GM12878 (cell line): ENCODE data around the gene TOMM34. TPM values are rescaled to one million over a fixed set of nuclear protein-coding genes. Genes with fewer than 3 reads are reported as not detected.

Source experiments
- ATAC-seq: fragments of 200-7000 bp; cut with Tn5 transposase; 3 replicates; pipeline ENCODE4 v1.9.1; 2020; ENCODE audit warnings: mild to moderate bottlenecking, moderate library complexity
- BruUV-seq: library from RNA; stranded (reverse); fragments of 400-500 nt; replicated peaks from 2 replicates; lab custom pipeline; 2021; lab: Mats Ljungman, UMichigan
- CTCF ChIA-PET: fragments of 300-600 bp; sonication (Branson Sonifier 250); formaldehyde crosslinking; extraction: SDS; loops from one replicate; lab custom pipeline; 2021; ENCODE audit warnings: inconsistent platforms; lab: Yijun Ruan, JAX
- POLR2A ChIA-PET: fragments of 350-600 bp; formaldehyde crosslinking; extraction: SDS; loops from one replicate; lab custom pipeline; 2021; ENCODE audit warnings: inconsistent platforms; lab: Charles Lee
- RAD21 ChIA-PET: fragments of 300-600 bp; sonication (Branson Sonifier 250); formaldehyde crosslinking; loops from one replicate; lab custom pipeline; 2023; ENCODE audit warnings: antibody characterized with exemption; ENCODE audit not compliant: unreplicated experiment; lab: Charles Lee
- SMC1A ChIA-PET: fragments of 300-600 bp; sonication (Branson Sonifier 250); formaldehyde crosslinking; loops from one replicate; lab custom pipeline; 2023; ENCODE audit not compliant: unreplicated experiment, uncharacterized antibody; lab: Charles Lee
- DNase-seq: peaks from one replicate; pipeline ENCODE4 v3.0.0-alpha.2; 2011; ENCODE audit warnings: low read depth, low spot score
- FAIRE-seq: peaks from 3 replicates; lab custom pipeline; 2011; peaks lifted over from hg19 to GRCh38; lab: Jason Lieb, UNC
- H2AFZ ChIP-seq: 2 replicates; pipeline ENCODE4 v1.6.0; 2011; ENCODE audit warnings: low read depth, low read length, control low read depth; ENCODE audit not compliant: control insufficient read depth
- H3K27ac ChIP-seq: 2 replicates; pipeline ENCODE4 v1.5.1; 2011; ENCODE audit warnings: control low read depth; ENCODE audit not compliant: control insufficient read depth, insufficient read depth
- H3K27me3 ChIP-seq, 2 experiments: replicated peaks in 1 of 2; 2 replicates each; pipeline versions ENCODE4 v1.6.0 to v1.6.1; 2011; ENCODE audit warnings: low read length in 1 of 2; ENCODE audit not compliant: control insufficient read depth in 2 of 2, insufficient read depth in 2 of 2
- H3K36me3 ChIP-seq, 2 experiments: 2 replicates each; pipeline ENCODE4 v1.5.1; 2011; ENCODE audit warnings: low read length in 1 of 2; ENCODE audit not compliant: control insufficient read depth in 2 of 2, insufficient read depth in 2 of 2
- H3K4me1 ChIP-seq: 2 replicates; pipeline ENCODE4 v1.6.1; 2011; ENCODE audit warnings: mild to moderate bottlenecking, low read length, moderate library complexity, mixed read lengths; ENCODE audit not compliant: control insufficient read depth, insufficient read depth
- H3K4me2 ChIP-seq: 2 replicates; pipeline ENCODE4 v1.6.0; 2011; ENCODE audit warnings: control low read depth; ENCODE audit not compliant: control insufficient read depth, insufficient read depth
- H3K4me3 ChIP-seq: fragments of 200-600 bp; sonication (generic); 2 replicates; pipeline ENCODE4 v1.5.1; 2016
- H3K79me2 ChIP-seq: 2 replicates; pipeline ENCODE4 v1.6.0; 2011; ENCODE audit warnings: low read length; ENCODE audit not compliant: control insufficient read depth, insufficient read depth
- H3K9ac ChIP-seq: 2 replicates; pipeline ENCODE4 v1.8.0; 2011; ENCODE audit warnings: low read length, control low read depth, mixed read lengths; ENCODE audit not compliant: control insufficient read depth, insufficient read depth
- H3K9me3 ChIP-seq: replicated peaks from 3 replicates; pipeline ENCODE4 v1.5.1; 2011; ENCODE audit warnings: mild to moderate bottlenecking, low read length; ENCODE audit not compliant: control insufficient read depth, insufficient read depth
- H4K20me1 ChIP-seq: 2 replicates; pipeline ENCODE4 v1.6.0; 2011; ENCODE audit not compliant: control insufficient read depth, insufficient read depth
- BRCA1 ChIP-seq: IDR thresholded peaks from 2 replicates; pipeline ENCODE4 v1.6.1; 2011; ENCODE audit warnings: low read depth, low read length, improper control_type of control experiment
- IKZF2 ChIP-seq, 2 experiments: fragments of 450-650 bp; IDR thresholded peaks; 2 replicates each; pipeline ENCODE4 v1.6.1; 2017; ENCODE audit warnings: mild to moderate bottlenecking in 2 of 2, moderate library complexity in 2 of 2
- STAT3 ChIP-seq: IDR thresholded peaks from 2 replicates; pipeline ENCODE4 v1.6.1; 2011; ENCODE audit warnings: low read depth, low read length, improper control_type of control experiment
- TCF7 ChIP-seq: IDR thresholded peaks from 2 replicates; pipeline ENCODE4 v1.6.1; 2014; ENCODE audit warnings: antibody characterized with exemption, borderline replicate concordance
- ZBED1 ChIP-seq: IDR thresholded peaks from 2 replicates; pipeline ENCODE4 v1.6.1; 2016; ENCODE audit warnings: borderline replicate concordance
- WGBS: methylation state at CpG from one replicate; pipeline ENCODE4 v1.1.6; 2016; ENCODE audit warnings: low lambda C conversion rate; ENCODE audit not compliant: insufficient replicate concordance, insufficient coverage; ENCODE audit errors: missing lambda C conversion rate; 5-methylcytosine and 5-hydroxymethylcytosine counted together
- in situ Hi-C: fragments of 300-500 bp; cut with MboI; formaldehyde crosslinking; loops from 9 replicates; pipeline ENCODE4 v1.14.3; 2018; ENCODE audit warnings: mixed read lengths
- intact Hi-C: fragments of 100-400 bp; cut with micrococcal nuclease; formaldehyde crosslinking; loops from one replicate; pipeline ENCODE4 v1.14.2; 2022; ENCODE audit not compliant: unreplicated experiment
- polyA plus RNA-seq, 11 experiments: library from polyadenylated mRNA; depleted of rRNA in 4 of 11; unstranded in 6 of 11; stranded (reverse) in 5 of 11; fragments of >200 nt; fragmentation: Nextera tagmentation in 4 of 11; fragmentation: Illumina TruSeq in 1 of 11; extraction: Ambion mirVana in 4 of 11; extraction: Trizol in 1 of 11; gene quantifications; 1 replicate in 1 of 11; 2 replicates in 10 of 11; pipeline versions ENCODE4 v1.2.1 to v1.2.3, GENCODE V29; 2011 to 2016; ENCODE audit warnings: inconsistent platforms in 2 of 11, missing spikeins in 2 of 11, low read depth in 1 of 11
- total RNA-seq, 4 experiments: library from RNA; depleted of rRNA in 3 of 4; stranded (reverse); fragments of >200 nt in 3 of 4; fragmentation: Illumina TruSeq in 1 of 4; extraction: Trizol in 1 of 4; gene quantifications; 2 replicates each; pipeline versions ENCODE4 v1.2.1 to v1.2.3, GENCODE V29; 2013 to 2021
- TF ChIP-seq, protein P1 (sequence below): fragments of 450-650 bp; IDR thresholded peaks from 2 replicates; pipeline ENCODE4 v1.6.1; 2017; ENCODE audit warnings: mild to moderate bottlenecking, moderate library complexity
- TF ChIP-seq, protein P2 (sequence below): fragments of 450-650 bp; IDR thresholded peaks from 2 replicates; pipeline ENCODE4 v1.6.1; 2017; ENCODE audit warnings: antibody characterized with exemption, mild to moderate bottlenecking, moderate library complexity
- TF ChIP-seq, protein P3 (sequence below): fragments of 450-650 bp; formaldehyde crosslinking; IDR thresholded peaks from 2 replicates; pipeline ENCODE4 v1.4.0; 2020; ENCODE audit warnings: mild to moderate bottlenecking, moderate library complexity

TOMM34 gene
- total and polyA plus RNA-seq, 10 of the 15 experiments (the other 5 are each of a cell fraction or from before 2014, with no cell fraction given) = 14.0 to 73.8 (median 43.9) TPM

DNA sequence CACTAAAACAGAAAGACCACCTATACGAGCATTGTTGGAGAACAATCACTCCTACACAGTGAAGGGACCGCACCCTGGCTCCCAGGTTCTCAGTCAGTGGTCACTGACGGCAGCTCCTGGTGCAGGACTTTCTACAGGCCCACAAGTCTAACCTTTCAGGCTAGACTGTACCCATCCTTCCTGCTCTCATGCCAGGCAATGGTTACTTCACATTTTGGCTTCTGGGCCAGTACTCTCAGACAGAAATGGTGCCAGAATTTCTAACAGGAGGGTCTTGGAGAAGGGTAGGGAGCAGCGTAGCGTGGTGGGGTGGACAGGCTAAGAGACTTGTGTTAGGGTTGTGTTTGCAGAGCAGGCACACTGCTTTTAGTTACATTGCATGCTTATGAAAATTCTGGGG is 12.1 kb downstream of the TOMM34 start (continued):
- TF ChIP-seq TCF7 = no peak

DNA sequence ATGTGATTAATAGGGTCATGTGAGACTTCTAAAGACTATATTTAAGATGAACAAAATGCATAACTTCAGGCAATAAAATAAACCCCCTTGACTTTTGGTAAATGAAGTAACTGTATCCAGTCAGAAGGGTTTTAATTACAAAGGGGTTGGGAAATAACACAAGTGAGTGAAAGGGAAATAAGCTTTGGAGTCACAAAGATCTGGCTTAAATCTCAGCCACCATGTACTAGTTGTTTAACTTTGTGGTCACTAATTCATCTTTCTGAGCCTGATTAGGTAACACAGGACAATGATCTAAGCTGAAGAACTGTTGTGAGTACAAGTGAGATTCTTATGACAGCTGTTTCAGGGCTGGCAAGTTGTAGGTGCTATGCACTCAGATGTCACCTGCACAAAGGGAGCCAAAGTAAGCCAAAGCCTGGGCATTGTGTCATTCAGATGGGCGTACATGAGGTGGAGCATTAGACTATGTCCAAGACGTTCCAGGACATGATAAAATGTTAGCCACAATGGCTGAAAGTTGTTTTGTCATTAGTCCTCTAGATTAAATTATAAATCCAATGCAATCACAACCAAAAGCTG is 13.8 kb downstream of the TOMM34 start:
- RAD21 ChIA-PET = interaction anchor here (0.9 to 1.5 kb wide), 2 partner anchors 14 to 150 kb away, joined by 3 read pairs; partner anchors contain the start of gene TOMM34
- DNase-seq = no peak
- H4K20me1 ChIP-seq = no peaks in the 10 kb centered on the region
- no peak for FAIRE-seq
- POLR2A ChIA-PET = no interaction called here
- no peak for ATAC-seq
- no peaks in the 10 kb centered on the region for H3K9me3 ChIP-seq
- WGBS = 67% methylated on average over 2 of the region's 2 CpGs
- H3K36me3 ChIP-seq = peaks cover 22 to 53% of the 10 kb centered on the region in 2 experiments
- H2AFZ ChIP-seq = no peak overlapping the region
- H3K4me2 ChIP-seq = no peak overlapping the region
- no peak overlapping the region for H3K27ac ChIP-seq
- no peak for TF ChIP-seq BRCA1
- TF ChIP-seq, protein P1, sequence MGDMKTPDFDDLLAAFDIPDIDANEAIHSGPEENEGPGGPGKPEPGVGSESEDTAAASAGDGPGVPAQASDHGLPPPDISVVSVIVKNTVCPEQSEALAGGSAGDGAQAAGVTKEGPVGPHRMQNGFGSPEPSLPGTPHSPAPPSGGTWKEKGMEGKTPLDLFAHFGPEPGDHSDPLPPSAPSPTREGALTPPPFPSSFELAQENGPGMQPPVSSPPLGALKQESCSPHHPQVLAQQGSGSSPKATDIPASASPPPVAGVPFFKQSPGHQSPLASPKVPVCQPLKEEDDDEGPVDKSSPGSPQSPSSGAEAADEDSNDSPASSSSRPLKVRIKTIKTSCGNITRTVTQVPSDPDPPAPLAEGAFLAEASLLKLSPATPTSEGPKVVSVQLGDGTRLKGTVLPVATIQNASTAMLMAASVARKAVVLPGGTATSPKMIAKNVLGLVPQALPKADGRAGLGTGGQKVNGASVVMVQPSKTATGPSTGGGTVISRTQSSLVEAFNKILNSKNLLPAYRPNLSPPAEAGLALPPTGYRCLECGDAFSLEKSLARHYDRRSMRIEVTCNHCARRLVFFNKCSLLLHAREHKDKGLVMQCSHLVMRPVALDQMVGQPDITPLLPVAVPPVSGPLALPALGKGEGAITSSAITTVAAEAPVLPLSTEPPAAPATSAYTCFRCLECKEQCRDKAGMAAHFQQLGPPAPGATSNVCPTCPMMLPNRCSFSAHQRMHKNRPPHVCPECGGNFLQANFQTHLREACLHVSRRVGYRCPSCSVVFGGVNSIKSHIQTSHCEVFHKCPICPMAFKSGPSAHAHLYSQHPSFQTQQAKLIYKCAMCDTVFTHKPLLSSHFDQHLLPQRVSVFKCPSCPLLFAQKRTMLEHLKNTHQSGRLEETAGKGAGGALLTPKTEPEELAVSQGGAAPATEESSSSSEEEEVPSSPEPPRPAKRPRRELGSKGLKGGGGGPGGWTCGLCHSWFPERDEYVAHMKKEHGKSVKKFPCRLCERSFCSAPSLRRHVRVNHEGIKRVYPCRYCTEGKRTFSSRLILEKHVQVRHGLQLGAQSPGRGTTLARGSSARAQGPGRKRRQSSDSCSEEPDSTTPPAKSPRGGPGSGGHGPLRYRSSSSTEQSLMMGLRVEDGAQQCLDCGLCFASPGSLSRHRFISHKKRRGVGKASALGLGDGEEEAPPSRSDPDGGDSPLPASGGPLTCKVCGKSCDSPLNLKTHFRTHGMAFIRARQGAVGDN = no peak
- no peak for TF ChIP-seq ZBED1
- TF ChIP-seq, protein P2, sequence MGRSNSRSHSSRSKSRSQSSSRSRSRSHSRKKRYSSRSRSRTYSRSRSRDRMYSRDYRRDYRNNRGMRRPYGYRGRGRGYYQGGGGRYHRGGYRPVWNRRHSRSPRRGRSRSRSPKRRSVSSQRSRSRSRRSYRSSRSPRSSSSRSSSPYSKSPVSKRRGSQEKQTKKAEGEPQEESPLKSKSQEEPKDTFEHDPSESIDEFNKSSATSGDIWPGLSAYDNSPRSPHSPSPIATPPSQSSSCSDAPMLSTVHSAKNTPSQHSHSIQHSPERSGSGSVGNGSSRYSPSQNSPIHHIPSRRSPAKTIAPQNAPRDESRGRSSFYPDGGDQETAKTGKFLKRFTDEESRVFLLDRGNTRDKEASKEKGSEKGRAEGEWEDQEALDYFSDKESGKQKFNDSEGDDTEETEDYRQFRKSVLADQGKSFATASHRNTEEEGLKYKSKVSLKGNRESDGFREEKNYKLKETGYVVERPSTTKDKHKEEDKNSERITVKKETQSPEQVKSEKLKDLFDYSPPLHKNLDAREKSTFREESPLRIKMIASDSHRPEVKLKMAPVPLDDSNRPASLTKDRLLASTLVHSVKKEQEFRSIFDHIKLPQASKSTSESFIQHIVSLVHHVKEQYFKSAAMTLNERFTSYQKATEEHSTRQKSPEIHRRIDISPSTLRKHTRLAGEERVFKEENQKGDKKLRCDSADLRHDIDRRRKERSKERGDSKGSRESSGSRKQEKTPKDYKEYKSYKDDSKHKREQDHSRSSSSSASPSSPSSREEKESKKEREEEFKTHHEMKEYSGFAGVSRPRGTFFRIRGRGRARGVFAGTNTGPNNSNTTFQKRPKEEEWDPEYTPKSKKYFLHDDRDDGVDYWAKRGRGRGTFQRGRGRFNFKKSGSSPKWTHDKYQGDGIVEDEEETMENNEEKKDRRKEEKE = no peak
- no peak for TF ChIP-seq IKZF2 (IDR thresholded peaks at IDR 0.05)
- TF ChIP-seq, protein P3, sequence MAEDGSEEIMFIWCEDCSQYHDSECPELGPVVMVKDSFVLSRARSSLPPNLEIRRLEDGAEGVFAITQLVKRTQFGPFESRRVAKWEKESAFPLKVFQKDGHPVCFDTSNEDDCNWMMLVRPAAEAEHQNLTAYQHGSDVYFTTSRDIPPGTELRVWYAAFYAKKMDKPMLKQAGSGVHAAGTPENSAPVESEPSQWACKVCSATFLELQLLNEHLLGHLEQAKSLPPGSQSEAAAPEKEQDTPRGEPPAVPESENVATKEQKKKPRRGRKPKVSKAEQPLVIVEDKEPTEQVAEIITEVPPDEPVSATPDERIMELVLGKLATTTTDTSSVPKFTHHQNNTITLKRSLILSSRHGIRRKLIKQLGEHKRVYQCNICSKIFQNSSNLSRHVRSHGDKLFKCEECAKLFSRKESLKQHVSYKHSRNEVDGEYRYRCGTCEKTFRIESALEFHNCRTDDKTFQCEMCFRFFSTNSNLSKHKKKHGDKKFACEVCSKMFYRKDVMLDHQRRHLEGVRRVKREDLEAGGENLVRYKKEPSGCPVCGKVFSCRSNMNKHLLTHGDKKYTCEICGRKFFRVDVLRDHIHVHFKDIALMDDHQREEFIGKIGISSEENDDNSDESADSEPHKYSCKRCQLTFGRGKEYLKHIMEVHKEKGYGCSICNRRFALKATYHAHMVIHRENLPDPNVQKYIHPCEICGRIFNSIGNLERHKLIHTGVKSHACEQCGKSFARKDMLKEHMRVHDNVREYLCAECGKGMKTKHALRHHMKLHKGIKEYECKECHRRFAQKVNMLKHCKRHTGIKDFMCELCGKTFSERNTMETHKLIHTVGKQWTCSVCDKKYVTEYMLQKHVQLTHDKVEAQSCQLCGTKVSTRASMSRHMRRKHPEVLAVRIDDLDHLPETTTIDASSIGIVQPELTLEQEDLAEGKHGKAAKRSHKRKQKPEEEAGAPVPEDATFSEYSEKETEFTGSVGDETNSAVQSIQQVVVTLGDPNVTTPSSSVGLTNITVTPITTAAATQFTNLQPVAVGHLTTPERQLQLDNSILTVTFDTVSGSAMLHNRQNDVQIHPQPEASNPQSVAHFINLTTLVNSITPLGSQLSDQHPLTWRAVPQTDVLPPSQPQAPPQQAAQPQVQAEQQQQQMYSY (CRISPR knock-in tag) = no peak
- no peak for TF ChIP-seq STAT3
- TF ChIP-seq, all 136 proteins: peak for 0
- Histone ChIP-seq H3K4me3 (no peak overlapping the region), H3K9ac (no peak overlapping the region), H3K4me1 (no peaks in the 10 kb centered on the region), H3K79me2 (no peaks in the 10 kb centered on the region), H3K27me3 (no peaks in the 10 kb centered on the region)
- intact Hi-C loops (no loop called here), in situ Hi-C loops (no loop called here)
- SMC1A ChIA-PET = interaction anchor here (1.2 to 2.4 kb wide), 4 partner anchors 8 to 83 kb away, joined by 3 to 12 read pairs (median 4); partner anchors contain the start of gene TOMM34
- CTCF ChIA-PET = interaction anchor here (0.7 to 1.2 kb wide), 7 partner anchors 12 to 825 kb away, joined by 3 read pairs; no protein-coding TSS in a partner anchor
- no TSS peak for BruUV-seq
